Measurements from ENCODE around the gene ADD2.

- TF ChIP-seq ESRRG (CRISPR knock-in tag; IDR thresholded peaks at IDR 0.05) (no peak), CREB5 (CRISPR knock-in tag; IDR thresholded peaks at IDR 0.05; ENCODE audit: low read depth) (no peak), ZNF8 (CRISPR knock-in tag; IDR thresholded peaks at IDR 0.05) (no peak), OSR1 (CRISPR knock-in tag; IDR thresholded peaks at IDR 0.05) (no peak), PATZ1 (CRISPR knock-in tag; IDR thresholded peaks at IDR 0.05; ENCODE audit: borderline replicate concordance) (no peak)
Measured at GRCh38 chr2:70690846-70691245, 77.2 kb downstream of the ADD2 start.

All from SK-N-SH treated with all-trans-retinoic acid at 6 μM for 48 hours (cell line).